HepG2 (cell line): Measurements from ENCODE around the gene AXIN2. TPM values are rescaled to one million over a fixed set of nuclear protein-coding genes. Genes with fewer than 3 reads are reported as not detected.
A peak's percentile ranks its signal among the peaks of the same experiment; 100 is the strongest.

Source experiments
- ELK4 ChIP-seq: sonication (generic); formaldehyde crosslinking; IDR thresholded peaks from 2 replicates; pipeline ENCODE4 v1.9.0; 2021; ENCODE audit warnings: missing genetic modification reagents, borderline replicate concordance
- FIP1L1 ChIP-seq: fragments of 200-400 bp; formaldehyde crosslinking; IDR thresholded peaks from 2 replicates; pipeline ENCODE4 v1.6.1; 2018; ENCODE audit warnings: low read depth, mild to moderate bottlenecking, low read length, moderate library complexity, borderline replicate concordance; ENCODE audit not compliant: insufficient read depth
- GABPB1 ChIP-seq: IDR thresholded peaks from 2 replicates; pipeline ENCODE4 v1.6.1; 2016; ENCODE audit warnings: mild to moderate bottlenecking, missing genetic modification reagents, moderate library complexity, missing compliant biosample characterization
- IKZF5 ChIP-seq: IDR thresholded peaks from 2 replicates; pipeline ENCODE4 v1.6.1; 2018; ENCODE audit warnings: missing genetic modification reagents, mild to moderate bottlenecking, missing compliant biosample characterization
- MAZ ChIP-seq, 2 experiments: sonication (generic) in 1 of 2; formaldehyde crosslinking in 1 of 2; IDR thresholded peaks; 2 replicates each; pipeline versions ENCODE4 v1.5.0 to v1.6.1; 2012 to 2020; ENCODE audit warnings: low read depth in 2 of 2, mild to moderate bottlenecking in 2 of 2, borderline replicate concordance in 1 of 2, improper control_type of control experiment in 1 of 2, low read length in 1 of 2, missing genetic modification reagents in 1 of 2, moderate library complexity in 1 of 2
- NFYC ChIP-seq: IDR thresholded peaks from 2 replicates; pipeline ENCODE4 v1.6.1; 2016; ENCODE audit warnings: missing genetic modification reagents, missing compliant biosample characterization
- NONO ChIP-seq, 2 experiments: fragments of 450-650 bp in 1 of 2; sonication (generic) in 1 of 2; formaldehyde crosslinking in 1 of 2; IDR thresholded peaks in 1 of 2; conservative IDR thresholded peaks in 1 of 2; 2 replicates each; pipeline versions ENCODE4 v1.6.1 to v1.8.0; 2017 to 2022; ENCODE audit warnings: mild to moderate bottlenecking in 1 of 2, missing genetic modification reagents in 1 of 2, moderate library complexity in 1 of 2
- ZBTB25 ChIP-seq: IDR thresholded peaks from 2 replicates; pipeline ENCODE4 v1.6.1; 2018; ENCODE audit warnings: missing genetic modification reagents
- ZNF281 ChIP-seq: sonication (generic); formaldehyde crosslinking; IDR thresholded peaks from 2 replicates; pipeline ENCODE4 v1.4.0; 2020; ENCODE audit warnings: missing genetic modification reagents, borderline replicate concordance
- ZNF44 ChIP-seq: sonication (generic); formaldehyde crosslinking; IDR thresholded peaks from 2 replicates; pipeline ENCODE4 v1.5.1; 2020; ENCODE audit warnings: mild to moderate bottlenecking, missing genetic modification reagents
- ZNF687 ChIP-seq: sonication (generic); formaldehyde crosslinking; IDR thresholded peaks from 2 replicates; pipeline ENCODE4 v1.5.1; 2020; ENCODE audit warnings: mild to moderate bottlenecking, missing genetic modification reagents, moderate library complexity
- ZNF740 ChIP-seq: sonication (generic); formaldehyde crosslinking; IDR thresholded peaks from 2 replicates; pipeline ENCODE4 v1.4.0; 2020; ENCODE audit warnings: missing genetic modification reagents
- ZNF800 ChIP-seq: sonication (generic); formaldehyde crosslinking; IDR thresholded peaks from 2 replicates; pipeline ENCODE4 v1.4.0; 2020; ENCODE audit warnings: missing genetic modification reagents
- polyA plus RNA-seq, 8 experiments: library from polyadenylated mRNA; depleted of rRNA in 3 of 8; stranded (reverse) in 7 of 8; unstranded in 1 of 8; fragments of >200 nt; fragmentation: Illumina TruSeq in 4 of 8; extraction: Trizol in 4 of 8; gene quantifications; 2 replicates each; pipeline versions ENCODE4 v1.2.1 to v1.2.3, GENCODE V29; 2011 to 2016; ENCODE audit warnings: low read depth in 4 of 8, missing spikeins in 1 of 8, mixed read lengths in 1 of 8; ENCODE audit not compliant: insufficient read depth in 1 of 8
- total RNA-seq, 5 experiments: library from RNA; depleted of rRNA; stranded (reverse); fragments of >200 nt; fragmentation: Illumina TruSeq; extraction: Trizol; gene quantifications; 2 replicates each; pipeline ENCODE4 v1.2.3, GENCODE V29; 2016; ENCODE audit warnings: low read depth in 1 of 5

The AXIN2 gene
- total and polyA plus RNA-seq, 2 of the 13 experiments (the other 11 are each of a cell fraction or from before 2014, with no cell fraction given), result 58.6 to 63.4 TPM

GRCh38 chr17:65588181-65588808 lies 26.8 kb upstream of the AXIN2 start (continued):
- no peak for TF ChIP-seq NONO (IDR thresholded peaks at IDR 0.05)
- TF ChIP-seq NONO (CRISPR knock-in tag; conservative IDR thresholded peaks at IDR 0.05), result no peak
- no peak for TF ChIP-seq ZNF800 (CRISPR knock-in tag)
- peak; percentile 17; the same call in 1 of the 2 replicates for TF ChIP-seq ZNF740
- TF ChIP-seq FIP1L1, result no peak
- TF ChIP-seq ZNF44 (CRISPR knock-in tag), result no peak
- peak; percentile 48; the same call in 1 of the 2 replicates for TF ChIP-seq ZNF281 (CRISPR knock-in tag)
- no peak for TF ChIP-seq ELK4
- no peak for TF ChIP-seq MAZ (IDR thresholded peaks at IDR 0.05; ENCODE audit: borderline replicate concordance, low read depth, low read length)
- TF ChIP-seq MAZ (CRISPR knock-in tag; IDR thresholded peaks at IDR 0.05; ENCODE audit: low read depth), result peak; percentile 51; the same call in 1 of the 2 replicates
- no peak for TF ChIP-seq ZBTB25 (CRISPR knock-in tag)
- 0 out of 2 replicates have a peak, but pooled peaks have one; percentile 12 for TF ChIP-seq NFYC (CRISPR knock-in tag)
- TF ChIP-seq ZNF687 (CRISPR knock-in tag), result peak; percentile 61
- no peak for TF ChIP-seq IKZF5 (CRISPR knock-in tag)
- TF ChIP-seq GABPB1 (CRISPR knock-in tag), result peak; percentile 10; the same call in 1 of the 2 replicates
